Testis (tissue), 2 donors: Measurements from ENCODE around the gene ADGRD1.

Source experiments
- CTCF ChIP-seq, 3 experiments: fragments of 450-650 bp in 2 of 3; fragments of 200-600 bp in 1 of 3; sonication (generic) in 1 of 3; IDR thresholded peaks; one replicate each; pipeline ENCODE4 v1.5.1; 2016 to 2019; ENCODE audit warnings: antibody characterized with exemption in 3 of 3, mild to moderate bottlenecking in 2 of 3, moderate library complexity in 1 of 3
- POLR2A ChIP-seq: fragments of 450-650 bp; IDR thresholded peaks from one replicate; pipeline ENCODE4 v1.6.1; 2017; ENCODE audit warnings: antibody characterized with exemption, mild to moderate bottlenecking, moderate library complexity

GRCh38 chr12:131177599-131177998 lies 223.9 kb downstream of the ADGRD1 start:
- TF ChIP-seq CTCF (IDR thresholded peaks at IDR 0.05) (no peak), POLR2A (no peak)
